Measurements from ENCODE around the gene CD164L2.
A peak's percentile ranks its signal among the peaks of the same experiment; 100 is the strongest.

CD164L2 gene

GRCh38 chr1:27348861-27349783 is 34.0 kb downstream of the CD164L2 start:
- H3K79me2 ChIP-seq (ENCODE audit: insufficient read depth, low read length), result no peaks in the 10 kb centered on the region
- no peaks in the 10 kb centered on the region for H3K27me3 ChIP-seq (ENCODE audit: low read length)
- no peaks in the 10 kb centered on the region for H4K20me1 ChIP-seq (ENCODE audit: low read depth, low read length)
- H3K27ac ChIP-seq (ENCODE audit: low read depth, low read length), result no peak overlapping the region
- no peaks in the 10 kb centered on the region for H3K9me3 ChIP-seq (ENCODE audit: insufficient read depth, low read length)
- no peaks in the 10 kb centered on the region for H3K36me3 ChIP-seq (ENCODE audit: low read length)
- peak overlapping the region; percentile 36 for H2AFZ ChIP-seq (ENCODE audit: low read depth, low read length, severe bottlenecking)
- H3K9ac ChIP-seq (ENCODE audit: low read length), result peak overlapping the region; percentile 48
- H3K4me3 ChIP-seq (ENCODE audit: insufficient read depth, low read length, poor library complexity, severe bottlenecking), result peak overlapping the region; percentile 31
- H3K4me2 ChIP-seq (ENCODE audit: low read depth, low read length, poor library complexity, severe bottlenecking), result peak overlapping the region; percentile 67
- no peaks in the 10 kb centered on the region for H3K9me2 ChIP-seq (replicated peaks; ENCODE audit: insufficient read depth, low read length)
- TF ChIP-seq EZH2phosphoT487 (conservative IDR thresholded peaks at IDR 0.05; ENCODE audit: low read length), result no peak
- H3F3A ChIP-seq (ENCODE audit: insufficient read depth), result no peaks in the 10 kb centered on the region

- Histone ChIP-seq H3K9ac (ENCODE audit: low read length) (no peak overlapping the region), H2AFZ (ENCODE audit: low read depth, low read length, severe bottlenecking) (no peak overlapping the region), H3K4me2 (ENCODE audit: low read depth, low read length, poor library complexity, severe bottlenecking) (no peak overlapping the region), H3K79me2 (ENCODE audit: insufficient read depth, low read length) (peaks cover 3% of the 10 kb centered on the region; the same call in 1 of the 2 replicates), H3K9me2 (replicated peaks; ENCODE audit: insufficient read depth, low read length) (no peaks in the 10 kb centered on the region), H3K4me3 (ENCODE audit: insufficient read depth, low read length, poor library complexity, severe bottlenecking) (no peak overlapping the region), H3K9me3 (ENCODE audit: insufficient read depth, low read length) (no peaks in the 10 kb centered on the region), H3K36me3 (ENCODE audit: low read length) (no peaks in the 10 kb centered on the region), H3K27ac (ENCODE audit: low read depth, low read length) (no peak overlapping the region), H4K20me1 (ENCODE audit: low read depth, low read length) (no peaks in the 10 kb centered on the region), H3F3A (ENCODE audit: insufficient read depth) (0 out of 2 replicates have a peak, but pooled peaks cover 9% of the 10 kb centered on the region), H3K27me3 (ENCODE audit: low read length) (no peaks in the 10 kb centered on the region)
- TF ChIP-seq EZH2phosphoT487 (conservative IDR thresholded peaks at IDR 0.05; ENCODE audit: low read length) (no peak), CTCF (IDR thresholded peaks at IDR 0.05; ENCODE audit: insufficient read depth, low read length, poor library complexity, severe bottlenecking) (no peak)
Observed at GRCh38 chr1:27346991-27347624, 36.0 kb downstream of the CD164L2 start.

- Histone ChIP-seq H2AFZ (ENCODE audit: low read depth, low read length, severe bottlenecking) (no peak overlapping the region), H3K9ac (ENCODE audit: low read length) (no peak overlapping the region), H3F3A (ENCODE audit: insufficient read depth) (peaks cover 15% of the 10 kb centered on the region), H3K9me3 (ENCODE audit: insufficient read depth, low read length) (no peaks in the 10 kb centered on the region), H3K9me2 (replicated peaks; ENCODE audit: insufficient read depth, low read length) (no peaks in the 10 kb centered on the region), H3K79me2 (ENCODE audit: insufficient read depth, low read length) (peaks cover 5% of the 10 kb centered on the region; the same call in 1 of the 2 replicates), H3K4me2 (ENCODE audit: low read depth, low read length, poor library complexity, severe bottlenecking) (no peak overlapping the region), H3K4me3 (ENCODE audit: insufficient read depth, low read length, poor library complexity, severe bottlenecking) (no peak overlapping the region), H3K36me3 (ENCODE audit: low read length) (no peaks in the 10 kb centered on the region), H4K20me1 (ENCODE audit: low read depth, low read length) (no peaks in the 10 kb centered on the region), H3K27ac (ENCODE audit: low read depth, low read length) (no peak overlapping the region), H3K27me3 (ENCODE audit: low read length) (no peaks in the 10 kb centered on the region)
- TF ChIP-seq EZH2phosphoT487 (conservative IDR thresholded peaks at IDR 0.05; ENCODE audit: low read length), result no peak
- no peak for TF ChIP-seq CTCF (IDR thresholded peaks at IDR 0.05; ENCODE audit: insufficient read depth, low read length, poor library complexity, severe bottlenecking)
Observed at GRCh38 chr1:27346357-27346756, 36.8 kb downstream of the CD164L2 start.

Measured in SU-DHL-6 (cell line).